ENCODE data around the gene SACM1L.

SACM1L gene

GRCh38 chr3:45700570-45701073 lies 11.4 kb downstream of the SACM1L start:
- DNase-seq = no peak

GRCh38 chr3:45701172-45701867 lies 12.1 kb downstream of the SACM1L start:
- no peak for DNase-seq

- no peak for DNase-seq
Observed at GRCh38 chr3:45704301-45704943, 15.2 kb downstream of the SACM1L start.

GRCh38 chr3:45705839-45706808 lies 16.9 kb downstream of the SACM1L start:
- no peak for DNase-seq

GRCh38 chr3:45711931-45712330 lies 22.7 kb downstream of the SACM1L start:
- no peak for DNase-seq

GRCh38 chr3:45712434-45713110 lies 23.4 kb downstream of the SACM1L start:
- DNase-seq = no peak

- no peak for DNase-seq
Observed at GRCh38 chr3:45715945-45716344, 26.7 kb downstream of the SACM1L start.

GRCh38 chr3:45716790-45717336 lies 27.7 kb downstream of the SACM1L start:
- DNase-seq = no peak

GRCh38 chr3:45719655-45720487 lies 30.7 kb downstream of the SACM1L start:
- peak; percentile 5 for DNase-seq

GRCh38 chr3:45724911-45725310 lies 35.7 kb downstream of the SACM1L start:
- no peak for DNase-seq

GRCh38 chr3:45729614-45730013 lies 40.4 kb downstream of the SACM1L start:
- DNase-seq = no peak

GRCh38 chr3:45730409-45731154 lies 41.4 kb downstream of the SACM1L start:
- no peak for DNase-seq

- DNase-seq = no peak
Observed at GRCh38 chr3:45736707-45737106, 47.5 kb downstream of the SACM1L start.

GRCh38 chr3:45737234-45737633 lies 48.0 kb downstream of the SACM1L start:
- no peak for DNase-seq

- DNase-seq = no peak
Observed at GRCh38 chr3:45739991-45740390, 50.8 kb downstream of the SACM1L start.

- DNase-seq = no peak
Observed at GRCh38 chr3:45741247-45741646, 52.1 kb downstream of the SACM1L start.

- no peak for DNase-seq
Observed at GRCh38 chr3:45741742-45742460, 52.7 kb downstream of the SACM1L start.

- no peak for DNase-seq
Observed at GRCh38 chr3:45742461-45743089, 53.4 kb downstream of the SACM1L start.

- DNase-seq = no peak
Observed at GRCh38 chr3:45746165-45746776, 57.1 kb downstream of the SACM1L start.
